Heart right ventricle (tissue), 16 donors: Measurements from ENCODE around the gene PCGF5. TPM values are rescaled to one million over a fixed set of nuclear protein-coding genes. Genes with fewer than 3 reads are reported as not detected.
"Not testable (repeated sequence)": the region's sequence is repeated elsewhere in the genome, so short reads cannot be mapped to it uniquely, and the experiment has no call there.

Experiments used
- ATAC-seq, 8 donors: fragments of 200-7000 bp; cut with Tn5 transposase; one replicate each; pipeline ENCODE4 v1.9.1; 2020; ENCODE audit warnings: mild to moderate bottlenecking in 8 of 8, moderate library complexity in 8 of 8, moderate number of reproducible peaks in 1 of 8
- DNase-seq, 2 donors: peaks; one replicate each; pipeline ENCODE4 v3.0.0-alpha.2; 2020
- H3K27ac ChIP-seq, 10 donors: fragments of 200-600 bp; sonication (generic) in 2 of 10; one replicate each; pipeline versions ENCODE4 v1.5.0 to v1.8.0; 2020 to 2022; ENCODE audit warnings: mild to moderate bottlenecking in 3 of 10
- H3K27me3 ChIP-seq, 7 donors: fragments of 200-600 bp; one replicate each; pipeline ENCODE4 v1.8.0; 2021 to 2022; ENCODE audit warnings: mild to moderate bottlenecking in 2 of 7
- H3K36me3 ChIP-seq, 9 donors: fragments of 200-600 bp; sonication (generic) in 1 of 9; one replicate each; pipeline versions ENCODE4 v1.5.0 to v1.8.0; 2020 to 2022; ENCODE audit warnings: mild to moderate bottlenecking in 2 of 9
- H3K4me1 ChIP-seq, 9 donors: fragments of 200-600 bp; sonication (generic) in 1 of 9; one replicate each; pipeline versions ENCODE4 v1.5.0 to v1.8.0; 2020 to 2022; ENCODE audit warnings: mild to moderate bottlenecking in 4 of 9
- H3K4me3 ChIP-seq, 10 donors: fragments of 200-600 bp; sonication (generic) in 2 of 10; one replicate each; pipeline versions ENCODE4 v1.5.0 to v1.8.0; 2020 to 2022; ENCODE audit warnings: mild to moderate bottlenecking in 7 of 10, moderate library complexity in 2 of 10
- H3K9me3 ChIP-seq, 11 donors: fragments of 200-600 bp in 10 of 11; sonication (generic) in 2 of 11; one replicate each; pipeline versions ENCODE4 v1.5.0 to v1.8.0; 2013 to 2022; ENCODE audit warnings: mild to moderate bottlenecking in 2 of 11, control low read depth in 1 of 11, moderate library complexity in 1 of 11
- CTCF ChIP-seq, 9 donors: fragments of 200-600 bp; sonication (generic) in 2 of 9; IDR thresholded peaks; one replicate each; pipeline versions ENCODE4 v1.5.0 to v1.8.0; 2021 to 2022; ENCODE audit warnings: antibody characterized with exemption in 9 of 9, mild to moderate bottlenecking in 5 of 9, moderate library complexity in 1 of 9
- WGBS, 2 donors: extraction: QIAGEN DNeasy Blood & Tissue Kit; methylation state at CpG; one replicate each; pipeline ENCODE4 v1.1.7; 2013; ENCODE audit warnings: inconsistent platforms in 1 of 2; 5-methylcytosine and 5-hydroxymethylcytosine counted together
- intact Hi-C, 10 donors: fragments of 100-400 bp; cut with DNase I; formaldehyde crosslinking; loops; one replicate each; pipeline versions ENCODE4 v1.11.1 to v1.14.2; 2022
- polyA plus RNA-seq, 2 donors: library from polyadenylated mRNA; stranded (reverse); fragments of 200-250 nt; gene quantifications; one replicate each; pipeline ENCODE4 v1.2.3, GENCODE V29; 2013
- total RNA-seq, 10 donors: library from RNA; stranded (reverse); fragmentation: NEBNext Ultra II Directional in 3 of 10; extraction: Animal tissue kit (Norgen Biotek cat#: 25700) in 3 of 10; gene quantifications; one replicate each; pipeline versions ENCODE4 v1.2.1 to v1.2.4, GENCODE V29; 2021 to 2023
- donor health status: Arrhythmogenic right ventricular cardiomyopathy.
- donor health status: ischemic (EF 13 %, LVEDD 7.1; RV severe dilation, severe dysfunction).
- donor health status: healthy with polysubstance abuse.
- donor health status: DM: no; HTN: yes; CAD: no.
- donor health status: DM: no; HTN: no; CAD: no.
- donor health status: ischemic (EF 25% LVEDD 6.9; RV normal size, moderate dysfunction).
- donor health status: ischemic (EF 25% LVEDD 5.7; RV mildly dilated, moderate dysfunction).
- donor health status: healthy.
- donor health status: DM: yes; HTN: yes; CAD: no.
- donor health status: Ischemic cardiomyopathy.
- donor health status: ischemic (EF 35%, LVEDD 5.7; RV mildly dilated, moderate dysfunction).
- donor health status: nonischemic (EF 11% LVEDD 7.7; RV severe dilation, severe dysfunction).
- donor health status: DM: yes; HTN: yes; CAD: no.
- donor health status: PGD.
- donor health status: ischemic (EF 29% LVEDD 5.4; RV normal size, mild dysfunction).
- donor health status: nonischemic (EF 23%, LVEDD 6.1; RV moderate dilation, normal function).

PCGF5 gene
- total and polyA plus RNA-seq, 12 donors: 46.2 to 104 (median 76.5) TPM

GRCh38 chr10:91316486-91316885 is 96.0 kb downstream of the PCGF5 start:
- ATAC-seq (no peak), DNase-seq (no peak)
- Histone ChIP-seq H3K9me3 (no peaks in the 10 kb centered on the region), H3K27me3 (no peaks in the 10 kb centered on the region), H3K27ac (no peak overlapping the region), H3K36me3 (no peaks in the 10 kb centered on the region), H3K4me1 (no peaks in the 10 kb centered on the region), H3K4me3 (no peak overlapping the region)
- no peak for TF ChIP-seq CTCF (IDR thresholded peaks at IDR 0.05)
- intact Hi-C loops: no loop called here
- 44 to 58% methylated on average over 2 of the region's 2 CpGs for WGBS, 2 donors

- Histone ChIP-seq H3K27ac (no peak overlapping the region), H3K36me3 (no peaks in the 10 kb centered on the region), H3K9me3 (no peaks in the 10 kb centered on the region), H3K4me3 (no peak overlapping the region), H3K27me3 (no peaks in the 10 kb centered on the region), H3K4me1 (no peaks in the 10 kb centered on the region)
- intact Hi-C loops: no loop called here
- TF ChIP-seq CTCF (IDR thresholded peaks at IDR 0.05): no peak
- no peak for DNase-seq
- ATAC-seq: no peak
Observed at GRCh38 chr10:91317541-91317940, 97.1 kb downstream of the PCGF5 start.

GRCh38 chr10:91319336-91319735 is 98.9 kb downstream of the PCGF5 start:
- Histone ChIP-seq H3K27me3 (no peaks in the 10 kb centered on the region), H3K27ac (no peak overlapping the region), H3K9me3 (no peaks in the 10 kb centered on the region), H3K4me1 (no peaks in the 10 kb centered on the region), H3K36me3 (no peaks in the 10 kb centered on the region), H3K4me3 (no peak overlapping the region)
- DNase-seq: no peak
- no peak for ATAC-seq
- TF ChIP-seq CTCF (IDR thresholded peaks at IDR 0.05): no peak
- intact Hi-C loops: no loop called here
- WGBS, 2 donors: 84 to 88% methylated on average over 4 of the region's 4 CpGs

GRCh38 chr10:91323293-91323905 is 102.9 kb downstream of the PCGF5 start:
- ATAC-seq, H3K9me3 ChIP-seq, H3K27ac ChIP-seq, intact Hi-C loops, H3K4me3 ChIP-seq, H3K36me3 ChIP-seq, H3K4me1 ChIP-seq, DNase-seq, H3K27me3 ChIP-seq: not testable (repeated sequence)
- WGBS, 2 donors: 94 to 97% methylated on average over 19 to 35 of the region's 44 CpGs

- intact Hi-C loops: no loop called here
- TF ChIP-seq CTCF (IDR thresholded peaks at IDR 0.05): no peak
- no peaks in the 10 kb centered on the region for H3K4me1 ChIP-seq
- DNase-seq (no peak), ATAC-seq (no peak)
- H3K27me3 ChIP-seq: no peaks in the 10 kb centered on the region
- H3K4me3 ChIP-seq: no peak overlapping the region
- no peak overlapping the region for H3K27ac ChIP-seq
- H3K9me3 ChIP-seq: peaks cover 0 to 13% (median 0%) of the 10 kb centered on the region in 11 donors
- no peaks in the 10 kb centered on the region for H3K36me3 ChIP-seq
- WGBS, 2 donors: 87 to 88% methylated on average over 4 of the region's 4 CpGs
Observed at GRCh38 chr10:91328320-91328984, 108.0 kb downstream of the PCGF5 start.
